ENCODE data around the gene REST.

GRCh38 chr4:56892691-56893090 is 15.0 kb upstream of the REST start:
- TF ChIP-seq POLR2A (IDR thresholded peaks at IDR 0.05; ENCODE audit: low read length), result no peak
- TF ChIP-seq GATA1 (IDR thresholded peaks at IDR 0.05; ENCODE audit: low read depth, low read length), result no peak

Data from erythroblast (primary cell).